GM12875 (cell line): ENCODE data around the gene RAD18.

Experiments
- H3K4me3 ChIP-seq: one replicate; pipeline ENCODE4 v1.5.1; 2011; ENCODE audit warnings: low read depth, low read length, control low read depth
- TF ChIP-seq, protein P1 (sequence below): IDR thresholded peaks from 2 replicates; pipeline ENCODE4 v1.5.1; 2011; ENCODE audit warnings: low read depth, mild to moderate bottlenecking, control low read depth, inconsistent platforms, low read length, moderate library complexity, borderline replicate concordance; ENCODE audit not compliant: insufficient read depth

Gene RAD18

DNA sequence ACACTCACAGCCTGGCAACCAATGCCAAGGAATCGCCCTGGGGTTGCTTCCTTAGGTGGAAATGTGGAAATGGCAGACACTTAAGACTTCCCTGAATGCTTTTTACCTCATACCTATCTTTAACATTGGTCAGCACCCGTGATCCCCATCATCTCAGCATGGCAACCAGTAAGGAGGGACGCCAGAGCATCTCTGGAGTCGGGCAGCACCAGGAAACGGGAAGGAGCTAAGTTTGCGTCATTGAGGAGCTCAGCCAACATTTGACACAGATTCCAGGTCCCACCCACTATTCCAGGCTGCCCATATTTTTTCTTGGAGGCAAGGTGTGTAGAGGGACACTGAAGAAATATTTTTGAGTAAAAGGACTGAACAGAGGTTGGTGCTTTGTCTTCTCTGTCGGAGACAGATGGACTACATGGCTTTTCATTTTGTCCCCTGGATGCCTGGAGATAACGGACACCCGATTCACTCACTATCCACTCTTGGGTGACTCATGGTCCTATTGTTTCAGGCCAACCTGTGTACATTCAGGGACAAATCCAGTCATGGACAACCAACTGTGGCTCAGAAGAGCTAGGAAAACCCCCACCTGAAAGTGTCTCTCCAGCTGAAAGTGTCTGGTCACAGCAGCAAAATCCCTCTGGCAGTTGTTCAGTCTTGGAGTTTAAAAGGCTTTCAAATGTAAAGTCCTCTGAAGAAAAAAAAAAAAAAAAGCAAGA, 123.5 kb downstream of the RAD18 start:
- H3K4me3 ChIP-seq: no peak overlapping the region
- TF ChIP-seq, protein P1, sequence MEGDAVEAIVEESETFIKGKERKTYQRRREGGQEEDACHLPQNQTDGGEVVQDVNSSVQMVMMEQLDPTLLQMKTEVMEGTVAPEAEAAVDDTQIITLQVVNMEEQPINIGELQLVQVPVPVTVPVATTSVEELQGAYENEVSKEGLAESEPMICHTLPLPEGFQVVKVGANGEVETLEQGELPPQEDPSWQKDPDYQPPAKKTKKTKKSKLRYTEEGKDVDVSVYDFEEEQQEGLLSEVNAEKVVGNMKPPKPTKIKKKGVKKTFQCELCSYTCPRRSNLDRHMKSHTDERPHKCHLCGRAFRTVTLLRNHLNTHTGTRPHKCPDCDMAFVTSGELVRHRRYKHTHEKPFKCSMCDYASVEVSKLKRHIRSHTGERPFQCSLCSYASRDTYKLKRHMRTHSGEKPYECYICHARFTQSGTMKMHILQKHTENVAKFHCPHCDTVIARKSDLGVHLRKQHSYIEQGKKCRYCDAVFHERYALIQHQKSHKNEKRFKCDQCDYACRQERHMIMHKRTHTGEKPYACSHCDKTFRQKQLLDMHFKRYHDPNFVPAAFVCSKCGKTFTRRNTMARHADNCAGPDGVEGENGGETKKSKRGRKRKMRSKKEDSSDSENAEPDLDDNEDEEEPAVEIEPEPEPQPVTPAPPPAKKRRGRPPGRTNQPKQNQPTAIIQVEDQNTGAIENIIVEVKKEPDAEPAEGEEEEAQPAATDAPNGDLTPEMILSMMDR: no peak

DNA sequence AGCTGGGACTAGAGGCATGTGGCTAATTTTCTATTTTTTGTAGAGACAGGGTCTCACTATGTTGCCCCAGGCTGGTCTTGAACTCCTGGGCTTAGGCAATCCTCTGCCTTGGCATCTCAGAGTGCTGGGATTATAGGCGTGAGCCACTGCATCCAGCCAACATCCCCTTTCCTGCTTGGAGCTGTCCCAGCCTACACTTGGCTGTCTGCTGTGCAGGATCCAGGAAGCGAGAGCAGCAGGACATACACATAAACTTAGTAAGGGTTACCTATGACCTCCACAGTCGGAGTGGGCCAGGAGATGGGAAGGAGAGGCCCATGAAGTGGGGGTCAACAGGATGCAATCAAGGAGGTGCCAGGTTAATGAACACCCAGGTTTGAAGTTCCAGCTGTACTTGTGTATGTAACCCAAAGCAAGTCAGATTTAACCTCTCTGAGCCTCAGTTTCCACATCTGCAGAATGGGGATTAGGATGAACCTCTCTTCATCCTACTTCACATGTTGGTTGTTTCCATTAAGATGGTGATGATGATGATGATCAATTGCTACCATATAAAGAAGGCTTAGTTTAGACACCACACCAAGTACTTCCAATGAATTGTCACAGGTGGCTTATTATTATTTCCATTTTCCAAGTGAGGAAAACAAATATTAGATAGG, 124.4 kb downstream of the RAD18 start:
- TF ChIP-seq, protein P1: no peak
- no peak overlapping the region for H3K4me3 ChIP-seq

DNA sequence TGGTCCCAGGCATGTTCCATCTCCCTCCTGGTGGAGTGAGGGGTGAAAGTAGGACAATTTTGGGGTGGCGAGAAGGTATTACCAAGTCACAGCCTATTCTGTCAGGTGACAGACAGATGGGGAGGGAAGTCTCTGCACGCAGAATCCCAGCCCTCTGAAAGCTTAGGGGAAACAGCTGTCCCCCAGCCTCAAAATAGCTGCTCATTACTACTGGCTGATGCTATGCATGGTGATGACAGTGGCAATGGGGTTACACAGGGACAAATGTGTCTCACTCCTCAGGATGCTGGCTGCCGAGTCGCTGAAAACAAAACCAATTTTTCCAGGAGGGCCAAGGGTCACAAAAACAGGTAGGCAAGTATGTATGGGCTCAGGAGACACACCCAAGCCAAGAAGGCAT, 125.0 kb downstream of the RAD18 start:
- TF ChIP-seq, protein P1: no peak
- no peak overlapping the region for H3K4me3 ChIP-seq

DNA sequence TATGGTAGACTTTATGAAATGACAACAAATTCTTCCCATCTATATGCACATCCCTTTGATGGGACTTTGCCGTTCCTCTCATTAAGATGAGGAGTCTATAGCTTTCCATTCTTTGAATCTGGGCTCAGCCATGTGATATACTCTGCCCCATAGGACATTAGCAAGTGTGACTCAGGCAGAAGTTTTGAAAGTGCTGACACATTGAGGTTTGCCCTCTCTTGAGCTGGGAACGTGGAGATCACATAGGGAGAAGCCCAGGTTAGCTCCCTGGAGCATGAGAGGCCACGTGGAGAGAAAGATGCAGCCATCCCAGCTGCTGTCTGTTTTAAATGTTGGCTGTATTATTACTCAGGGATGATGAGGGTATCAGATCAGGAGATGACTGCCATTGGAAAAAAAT, 126.1 kb downstream of the RAD18 start:
- H3K4me3 ChIP-seq: no peak overlapping the region
- TF ChIP-seq, protein P1: no peak

DNA sequence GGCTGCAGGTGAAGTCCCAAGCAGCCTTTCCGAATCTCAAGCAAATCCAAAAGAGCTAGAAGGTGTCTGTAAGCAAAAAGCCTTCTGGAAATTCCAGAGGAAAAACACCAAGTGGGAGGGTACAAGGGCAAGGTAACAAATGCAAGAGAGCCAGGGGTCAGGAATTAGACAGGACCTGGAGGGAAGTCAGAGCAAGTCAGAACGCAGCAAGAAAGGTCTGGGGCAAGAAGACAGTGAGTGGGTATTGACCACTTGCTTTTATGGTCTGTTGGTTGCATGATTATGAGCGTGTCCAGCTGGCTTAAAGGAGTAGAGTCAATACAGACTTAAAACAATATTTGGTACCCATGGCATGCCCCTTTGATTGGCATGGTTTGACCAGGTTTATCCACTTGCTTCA, 127.2 kb downstream of the RAD18 start:
- TF ChIP-seq, protein P1: no peak

DNA sequence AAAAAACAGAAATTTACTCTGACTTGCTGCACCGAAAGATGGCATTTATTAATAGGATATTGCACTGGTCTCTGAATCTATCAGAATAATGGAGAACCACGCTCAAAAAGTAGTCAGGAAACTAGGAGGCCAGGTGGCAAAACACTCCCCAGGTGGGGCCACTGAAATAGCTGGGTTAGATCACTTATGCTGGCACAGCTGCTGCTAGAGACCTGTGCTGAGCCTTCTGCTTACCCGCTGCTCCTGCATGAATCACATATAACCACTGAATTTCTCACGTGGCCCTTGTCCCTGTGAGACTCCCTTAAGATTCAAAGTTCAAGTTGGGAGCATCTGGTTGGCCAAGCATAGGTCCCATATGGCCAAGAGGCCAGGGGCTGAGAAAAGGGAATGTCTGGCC, 127.9 kb downstream of the RAD18 start:
- TF ChIP-seq, protein P1: no peak
- H3K4me3 ChIP-seq: no peak overlapping the region

More for the DNA sequence above, 127.2 kb downstream of the RAD18 start:
- no peak overlapping the region for H3K4me3 ChIP-seq

DNA sequence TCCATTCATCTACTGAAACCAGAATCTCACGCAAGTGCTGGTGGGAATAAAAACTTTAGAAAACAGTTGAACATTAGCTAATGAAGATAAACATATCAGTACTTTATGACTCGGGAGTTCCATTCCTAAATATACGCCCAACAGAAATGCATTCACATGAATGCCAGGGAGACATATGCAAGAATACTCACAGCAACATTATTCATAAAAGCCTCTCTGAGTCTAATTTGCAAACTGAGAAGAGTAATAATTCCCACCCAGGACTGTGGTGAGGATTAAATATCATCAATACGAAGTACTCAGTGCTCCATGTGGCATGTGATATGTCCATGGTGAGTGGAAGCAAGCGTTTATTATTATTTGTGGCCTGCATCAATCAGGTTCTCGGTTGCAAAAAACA, 128.3 kb downstream of the RAD18 start:
- TF ChIP-seq, protein P1: no peak
- no peak overlapping the region for H3K4me3 ChIP-seq
